Occipital lobe (tissue), 2 donors: ENCODE results near the gene SIPA1L3. TPM values are rescaled to one million over a fixed set of nuclear protein-coding genes. Genes with fewer than 3 reads are reported as not detected.
"Not testable (repeated sequence)": the region's sequence is repeated elsewhere in the genome, so short reads cannot be mapped to it uniquely, and the experiment has no call there.

Experiments
- DNase-seq: peaks from one replicate; lab custom pipeline; 2025; lab: John Stamatoyannopoulos, UW
- total RNA-seq: library from RNA; depleted of rRNA; stranded (reverse); fragments of >200 nt; gene quantifications from one replicate; pipeline ENCODE4 v1.2.3, GENCODE V29; 2014

The SIPA1L3 gene
- total RNA-seq, 1 donor from 2014 or later, result 8.6 TPM

DNA sequence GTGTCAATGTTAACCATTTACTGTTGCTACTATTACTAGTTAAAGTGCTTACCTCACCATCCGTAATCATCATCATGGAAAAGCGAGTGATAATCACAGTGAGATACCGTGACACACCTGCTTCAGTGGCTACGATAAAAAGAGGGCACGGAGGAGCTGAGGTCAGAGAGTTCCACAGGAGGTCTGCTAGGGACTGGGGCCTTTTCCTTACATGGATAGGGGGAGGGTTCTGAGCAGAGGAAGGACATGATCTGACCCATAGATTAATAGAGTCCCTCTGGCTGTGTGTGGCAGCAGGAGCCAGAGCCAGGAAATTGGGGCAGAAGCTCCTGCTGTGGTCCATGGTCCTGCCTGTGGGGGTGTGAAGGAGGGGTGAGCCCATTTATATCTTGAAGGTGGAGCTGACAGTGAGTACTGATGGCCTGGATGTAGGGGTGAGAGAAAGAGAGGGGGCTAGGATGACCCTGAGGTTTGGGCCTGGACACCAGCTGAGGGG, 136.7 kb downstream of the SIPA1L3 start:
- no peak for DNase-seq

DNA sequence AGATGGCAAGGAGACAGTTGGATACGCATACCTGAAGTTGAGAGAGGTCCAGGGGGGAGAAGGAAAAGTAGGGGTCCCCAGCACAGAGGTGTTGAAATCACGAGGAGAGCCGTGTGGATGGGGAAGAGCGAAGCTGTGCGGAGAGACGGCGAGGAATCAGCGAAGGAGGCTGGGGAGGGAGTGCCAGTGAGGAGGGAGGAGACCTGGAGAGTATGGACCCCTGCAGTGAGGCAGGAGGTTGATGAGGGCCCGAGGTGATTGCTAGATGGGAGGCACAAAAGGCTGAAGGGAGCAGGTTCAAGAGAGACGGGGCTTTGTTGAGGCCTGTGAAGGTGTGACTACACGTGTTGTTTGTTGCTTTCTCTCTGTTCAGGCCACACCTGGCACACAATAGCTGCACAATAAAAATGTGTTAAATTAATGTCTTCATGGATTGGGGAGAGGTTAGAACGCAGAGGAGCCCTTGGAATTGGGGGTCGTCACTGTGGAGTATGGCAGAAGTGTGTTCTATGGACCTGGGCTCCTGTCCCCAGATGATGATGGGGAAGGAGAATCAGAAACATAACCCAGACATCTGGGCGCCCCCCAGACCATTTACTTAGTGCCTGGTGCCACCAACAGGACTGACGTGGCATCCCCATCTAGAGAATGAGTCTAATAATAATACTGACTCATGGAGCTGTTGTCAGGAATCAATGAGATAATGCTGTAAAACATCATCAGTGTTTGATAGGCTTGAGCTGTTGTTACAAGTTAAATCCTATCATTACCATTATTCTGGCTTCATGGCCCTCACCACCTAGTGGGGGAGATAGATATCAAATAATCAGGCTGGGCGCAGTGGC, 137.5 kb downstream of the SIPA1L3 start:
- DNase-seq, result no peak

DNA sequence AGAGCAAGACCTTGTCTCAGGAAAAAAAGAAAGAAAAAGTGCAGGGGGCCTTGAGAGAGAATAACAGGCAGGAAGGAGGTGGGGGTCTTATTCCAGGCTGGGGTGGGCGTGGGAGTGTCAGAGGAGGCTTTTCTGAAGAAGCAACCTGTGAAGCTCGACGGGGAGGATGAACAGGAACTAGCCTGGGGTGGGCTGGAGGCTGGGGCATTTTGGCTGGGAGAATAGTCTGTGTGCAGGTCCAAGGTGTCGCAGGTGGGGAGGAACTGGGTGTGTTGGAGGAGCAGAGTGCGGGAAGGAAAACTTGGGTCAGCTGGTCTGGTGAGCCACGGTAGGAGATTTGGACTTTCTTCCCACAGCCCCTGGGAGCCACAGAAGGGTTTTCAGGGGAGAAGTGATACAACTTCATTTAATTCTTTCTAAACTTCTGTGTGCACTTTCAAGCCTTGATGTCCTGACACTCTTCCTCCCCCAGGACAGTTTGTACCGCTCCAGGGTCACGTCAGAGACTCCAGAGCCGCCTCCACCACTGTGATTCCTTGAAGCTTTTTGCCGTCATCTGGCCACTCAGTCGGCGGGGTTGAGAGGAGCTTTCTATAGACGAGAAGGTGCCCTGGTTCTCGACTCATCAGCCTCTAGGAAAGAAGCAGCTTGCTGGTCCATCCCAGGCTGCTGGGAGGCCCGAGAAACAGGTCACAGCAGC, 138.7 kb downstream of the SIPA1L3 start:
- DNase-seq, result no peak

DNA sequence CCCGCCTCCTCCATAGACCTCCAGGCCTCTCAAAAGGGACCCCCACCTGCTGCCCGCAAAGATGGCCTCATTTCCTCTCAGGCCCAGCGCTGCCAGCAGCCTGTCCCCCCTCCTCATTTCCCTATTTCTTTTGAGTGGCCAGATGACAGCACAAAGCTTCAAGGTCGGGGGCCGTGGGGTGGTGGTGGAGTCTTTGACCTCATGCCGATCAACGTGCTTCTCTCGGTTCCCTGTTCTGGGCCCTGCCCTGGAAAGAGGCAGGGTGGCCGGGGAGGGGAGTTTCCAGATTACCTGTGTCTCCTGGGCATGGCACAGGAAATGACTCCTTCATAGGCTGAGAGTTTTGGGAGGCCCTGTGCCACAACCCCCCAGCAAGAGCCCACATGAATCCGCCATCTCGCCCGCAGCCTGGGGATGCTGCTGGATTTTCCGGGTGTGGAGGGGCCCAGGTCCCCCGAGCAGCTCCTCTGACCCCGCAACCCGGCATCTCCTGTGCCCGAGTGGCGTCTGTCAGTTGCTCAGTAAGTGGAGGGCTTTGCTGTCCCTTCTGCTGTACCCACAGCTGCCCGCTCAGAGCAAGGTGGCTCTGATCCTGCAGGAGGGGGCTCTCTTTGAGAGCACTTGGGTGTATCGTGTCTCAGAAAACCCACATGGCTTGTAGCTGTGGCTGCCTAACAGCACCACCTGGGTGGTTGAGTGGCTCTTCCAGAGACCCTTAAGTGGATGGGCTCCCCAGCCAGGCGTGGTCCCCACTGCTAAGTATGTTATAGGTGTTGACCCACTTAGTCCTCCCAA, 139.4 kb downstream of the SIPA1L3 start:
- no peak for DNase-seq

DNA sequence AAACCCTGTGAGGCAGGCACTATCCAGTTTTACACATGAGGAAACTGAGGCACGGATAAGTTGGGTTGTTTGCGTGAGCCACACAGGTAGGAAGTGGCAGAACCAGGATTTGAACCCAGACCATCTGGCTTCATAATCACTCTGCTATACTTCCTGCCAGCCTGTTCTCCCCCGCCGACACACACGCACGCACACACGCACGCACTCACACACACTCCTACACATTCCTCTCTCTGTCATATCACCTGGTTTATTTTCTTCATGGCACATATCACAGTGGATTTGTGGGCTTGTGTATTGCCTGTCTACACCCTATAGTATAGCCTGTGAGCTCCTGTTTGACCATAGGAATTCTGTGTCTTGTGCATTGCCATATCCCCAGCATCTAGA, 140.0 kb downstream of the SIPA1L3 start:
- DNase-seq, result no peak

DNA sequence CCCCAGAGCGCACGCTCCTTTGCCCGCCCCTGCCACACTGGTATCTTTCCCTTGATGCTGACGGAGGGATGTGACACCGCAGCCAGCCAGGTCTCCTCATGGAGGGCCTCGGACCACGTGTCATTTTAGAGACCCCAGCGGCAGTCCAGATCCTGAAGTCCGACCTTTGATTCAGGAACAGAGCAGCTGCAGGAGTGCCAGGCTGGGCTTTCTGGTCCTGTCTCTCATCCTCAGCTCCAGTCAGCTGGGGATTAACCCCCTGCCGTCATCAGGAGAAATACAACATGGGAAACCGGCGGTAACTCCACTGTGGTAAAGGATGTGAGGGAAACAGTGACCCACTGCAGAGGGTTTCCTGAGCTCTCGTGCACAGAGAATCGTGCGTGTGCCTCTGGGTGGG, 140.6 kb downstream of the SIPA1L3 start:
- DNase-seq, result no peak

DNA sequence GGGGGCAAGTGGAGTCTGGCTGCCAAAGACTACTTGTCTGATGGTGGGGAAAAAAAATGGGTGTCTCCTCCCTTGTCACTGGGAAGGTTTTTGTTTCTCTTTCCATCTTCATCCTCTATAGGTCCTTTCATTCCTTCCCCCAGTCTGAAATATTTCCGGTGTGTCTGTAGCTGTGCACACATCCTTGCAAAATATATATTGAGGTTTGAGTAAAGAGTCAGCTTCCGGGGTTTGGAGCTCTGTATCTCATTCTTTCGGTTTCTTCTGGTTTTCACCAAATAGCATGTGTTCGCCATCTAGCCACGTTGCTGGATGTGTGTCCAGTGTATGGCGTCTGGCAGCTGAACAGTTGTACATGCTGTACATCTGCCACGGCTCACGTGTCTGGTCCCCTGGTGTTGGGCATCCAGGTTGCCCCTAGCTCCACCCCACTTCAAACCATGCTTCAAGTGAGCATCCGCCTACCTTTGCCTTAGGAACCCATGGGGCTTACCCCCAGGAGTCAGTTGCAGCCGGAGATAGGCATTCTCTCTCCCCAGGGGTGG, 142.2 kb downstream of the SIPA1L3 start:
- no peak for DNase-seq

DNA sequence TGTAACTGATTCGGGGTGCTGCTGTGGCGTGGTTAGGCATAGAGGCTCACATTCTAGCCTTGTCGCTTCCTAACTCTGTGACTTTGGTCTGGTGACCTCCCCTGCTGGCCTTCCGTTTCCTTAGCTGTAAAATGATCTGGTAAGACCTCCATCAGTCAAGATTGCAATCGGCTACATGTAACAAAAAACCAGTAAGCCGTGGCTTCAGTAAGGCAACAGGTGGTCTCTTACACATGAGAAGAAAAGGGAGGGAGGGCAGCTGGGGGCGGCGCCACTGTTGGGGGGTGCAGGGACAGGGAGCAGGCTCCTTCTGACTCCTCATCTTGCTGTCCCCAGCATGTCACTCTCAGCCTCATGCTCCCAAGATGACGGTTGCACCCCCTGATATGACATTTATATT, 148.0 kb downstream of the SIPA1L3 start:
- no peak for DNase-seq

DNA sequence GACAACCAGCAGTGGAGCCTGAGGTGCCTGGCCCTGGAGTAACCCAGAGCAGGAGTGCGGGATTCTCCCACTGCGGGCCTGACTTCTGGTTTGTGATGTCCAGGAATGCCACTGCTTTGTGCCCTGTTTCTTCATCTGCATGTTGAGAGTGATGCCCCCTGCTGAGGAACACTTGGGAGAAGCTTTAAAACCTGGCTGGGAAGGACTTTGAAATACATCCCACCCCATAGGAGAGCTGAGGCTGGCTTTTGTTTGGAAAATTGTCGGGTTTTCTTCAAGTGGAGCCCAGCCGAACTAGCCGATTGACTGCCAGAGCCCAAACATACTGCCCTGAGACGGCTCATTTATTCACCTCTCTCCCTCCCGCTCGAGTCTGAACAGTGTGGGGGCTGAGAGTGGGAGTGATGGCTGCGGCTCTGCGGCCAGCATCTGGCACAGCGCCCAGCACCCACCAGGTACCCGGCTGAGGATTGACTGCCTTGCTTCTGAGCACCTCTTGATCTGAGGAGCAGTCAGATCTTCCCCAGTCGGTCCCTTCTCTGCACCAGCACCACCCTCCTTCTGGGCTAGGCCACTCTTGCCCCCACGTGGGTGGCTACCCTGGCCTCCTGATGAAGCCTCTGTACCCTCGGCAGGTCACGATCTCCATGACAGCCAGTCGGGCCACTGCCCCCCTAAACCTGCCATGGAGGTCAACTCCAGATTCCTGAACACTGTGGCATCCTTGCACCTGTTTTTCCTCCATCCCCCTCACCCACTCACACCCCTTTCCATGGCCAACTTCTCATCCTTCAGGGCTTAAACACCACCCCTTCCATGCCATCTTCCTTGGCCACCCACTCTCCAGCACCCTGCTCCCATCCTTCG, 148.9 kb downstream of the SIPA1L3 start:
- DNase-seq, result no peak

DNA sequence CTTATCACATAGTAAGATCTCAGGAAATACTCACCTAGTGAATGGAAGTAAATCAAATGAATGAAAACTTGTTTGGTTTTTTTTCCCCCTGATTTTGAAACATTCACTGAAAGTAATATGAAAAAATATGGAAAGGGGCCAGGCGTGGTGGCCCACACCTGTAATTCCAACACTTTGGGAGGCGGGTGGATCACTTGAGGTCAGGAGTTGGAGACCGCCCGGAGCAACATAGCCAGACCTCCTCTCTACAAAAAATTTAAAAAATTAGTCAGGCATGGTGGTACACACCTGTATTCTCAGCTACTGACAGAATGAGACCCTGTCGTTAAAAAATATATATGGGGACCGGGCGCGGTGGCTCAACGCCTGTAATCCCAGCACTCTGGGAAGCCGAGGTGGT, 149.6 kb downstream of the SIPA1L3 start:
- no peak for DNase-seq

DNA sequence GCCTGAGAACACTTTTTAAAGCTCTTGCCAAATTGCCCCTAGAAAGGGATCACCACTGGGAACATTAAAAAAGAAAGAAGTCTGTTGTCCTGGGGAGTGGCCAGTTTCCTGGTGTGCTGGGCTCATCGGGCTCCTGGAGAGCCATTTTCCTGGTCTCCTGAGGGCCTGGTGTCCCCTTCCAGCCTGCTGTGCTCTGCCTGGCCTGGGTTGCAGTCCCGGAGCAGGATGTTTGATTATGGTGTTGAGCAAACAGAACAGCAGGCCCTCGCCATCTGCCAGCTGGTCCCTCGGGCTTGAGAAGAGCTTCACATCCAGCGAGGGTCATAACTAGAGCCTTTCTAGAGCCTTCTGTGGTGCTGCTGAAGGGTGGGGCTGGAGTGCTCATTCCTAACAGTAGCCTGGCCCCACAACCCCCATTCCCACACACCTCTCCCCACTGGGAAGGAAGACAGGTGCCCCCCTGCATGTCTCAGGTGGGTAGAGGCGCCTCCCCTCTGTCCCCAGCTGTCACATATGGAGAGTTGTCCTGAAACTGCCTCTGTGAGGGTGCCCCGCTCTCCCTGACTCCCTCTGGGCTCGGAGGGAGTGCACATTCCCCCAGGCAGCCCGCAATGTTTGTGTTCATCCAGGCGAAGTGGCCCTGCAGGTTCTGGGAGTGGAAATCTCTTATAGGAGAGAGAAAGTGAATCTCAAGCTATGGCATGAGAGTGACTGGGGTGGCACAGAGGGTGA, 151.1 kb downstream of the SIPA1L3 start:
- no peak for DNase-seq

DNA sequence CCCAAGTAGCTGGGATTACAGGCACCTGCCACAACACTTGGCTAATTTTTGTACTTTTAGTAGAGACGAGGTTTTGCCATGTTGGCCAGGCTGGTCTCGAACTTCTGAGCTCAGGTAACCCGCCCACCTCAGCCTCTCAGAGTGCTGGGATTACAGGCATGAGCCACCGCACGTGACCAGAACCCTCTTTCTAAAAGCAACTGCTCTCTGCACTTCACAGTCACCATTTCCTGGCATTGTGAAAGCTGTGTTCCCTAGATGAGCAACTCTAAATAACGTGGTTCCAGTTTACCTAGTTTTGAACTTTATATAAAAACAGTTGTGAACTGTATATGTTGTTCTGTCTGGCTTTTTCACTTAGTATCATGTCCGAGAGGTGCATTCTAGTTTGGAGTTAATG, 152.9 kb downstream of the SIPA1L3 start:
- no peak for DNase-seq

DNA sequence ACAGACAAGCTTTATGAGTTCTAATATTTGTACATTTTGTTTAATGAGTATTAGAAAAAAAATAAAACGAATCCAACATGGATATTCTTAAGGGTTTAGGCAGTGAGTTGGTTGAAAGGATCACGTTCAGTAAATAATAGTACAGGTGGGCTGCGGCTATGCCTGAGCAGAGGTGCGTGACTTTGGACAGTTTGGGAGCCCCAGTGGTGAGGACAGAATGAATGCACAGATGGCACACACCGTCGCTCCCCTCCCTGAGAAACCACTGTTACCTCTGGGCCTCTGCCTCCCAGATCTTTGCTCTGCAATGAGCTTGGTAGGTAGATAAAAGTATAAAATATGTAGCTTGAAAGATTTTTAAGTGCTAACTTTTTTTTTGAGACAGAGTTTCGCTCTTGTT, 153.3 kb downstream of the SIPA1L3 start:
- DNase-seq, result no peak

DNA sequence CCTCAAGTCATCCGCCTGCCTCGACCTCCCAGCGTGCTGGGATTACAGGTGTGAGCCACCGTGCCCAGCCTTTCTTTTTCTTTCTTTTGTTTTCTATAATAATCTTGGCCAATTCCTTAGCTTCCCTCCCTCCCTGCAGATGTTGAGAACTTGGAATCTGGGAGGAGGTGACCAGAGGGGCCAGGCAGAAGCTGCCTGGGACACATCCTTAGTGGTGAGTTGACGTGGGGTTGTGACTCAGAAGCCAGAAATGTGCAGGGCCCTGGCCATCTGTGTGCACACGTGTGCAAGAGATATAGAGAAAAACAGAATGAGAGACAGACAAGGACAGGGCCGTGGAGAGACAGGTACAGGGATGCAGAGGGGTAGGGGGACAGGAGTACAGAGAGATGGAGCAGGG, 154.3 kb downstream of the SIPA1L3 start:
- DNase-seq, result no peak

DNA sequence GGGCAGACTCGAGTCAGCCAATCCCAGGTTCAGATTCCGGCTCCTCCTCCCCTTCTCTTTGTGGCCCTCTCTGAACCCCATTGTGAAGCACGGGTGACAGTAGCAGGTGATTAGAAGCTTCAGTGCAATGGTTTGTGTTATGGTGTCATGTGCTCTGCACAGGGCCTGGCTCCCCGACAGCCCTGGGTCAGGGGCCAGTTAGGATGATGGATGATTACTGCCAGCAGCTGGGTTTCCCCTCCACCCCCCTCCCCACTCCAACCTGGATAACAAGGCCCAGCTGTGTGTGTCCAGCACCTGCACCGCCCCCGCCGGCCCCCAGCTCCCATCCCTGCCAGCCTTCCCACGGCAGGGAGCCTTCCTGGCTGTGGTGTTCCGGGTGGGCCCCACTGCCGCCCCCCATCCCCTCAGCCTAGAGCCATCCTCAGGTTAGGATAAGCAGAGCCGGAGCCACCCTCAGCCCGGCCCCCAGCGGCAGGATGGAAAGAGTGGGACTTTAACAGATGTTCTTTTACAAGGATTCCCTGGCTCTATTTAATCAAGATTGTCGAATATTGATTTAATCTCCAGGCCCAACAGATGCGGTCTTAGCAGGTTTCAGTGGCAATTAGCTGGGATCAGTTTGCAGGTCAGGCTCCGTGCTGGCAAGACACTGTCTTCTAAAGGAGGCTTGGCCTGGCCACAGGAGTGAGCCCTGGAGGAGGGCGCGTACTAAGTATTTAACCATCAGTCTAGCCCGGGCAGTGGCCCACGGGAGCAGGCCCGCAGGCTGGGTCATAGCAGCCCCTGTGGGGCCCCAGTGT, 156.2 kb downstream of the SIPA1L3 start:
- no peak for DNase-seq

DNA sequence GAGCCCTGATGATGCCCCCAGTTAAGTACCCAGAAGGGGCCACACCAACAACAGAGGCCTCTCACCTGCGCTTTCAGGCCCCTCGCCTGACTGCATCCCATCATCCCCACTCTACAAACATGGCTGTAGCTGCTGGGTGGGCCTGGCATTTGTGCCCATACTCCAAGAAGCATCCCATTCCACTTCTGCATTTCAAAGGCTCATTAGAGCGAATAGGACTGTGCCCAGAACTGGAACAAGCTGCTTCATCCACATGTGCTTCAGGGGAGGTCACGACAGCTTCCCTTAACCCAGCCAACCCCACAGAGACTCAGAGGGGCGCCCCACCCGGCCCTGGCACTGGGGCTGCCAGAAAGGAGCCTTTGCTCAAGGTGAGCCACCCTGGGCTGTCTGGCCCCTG, 156.9 kb downstream of the SIPA1L3 start:
- no peak for DNase-seq

DNA sequence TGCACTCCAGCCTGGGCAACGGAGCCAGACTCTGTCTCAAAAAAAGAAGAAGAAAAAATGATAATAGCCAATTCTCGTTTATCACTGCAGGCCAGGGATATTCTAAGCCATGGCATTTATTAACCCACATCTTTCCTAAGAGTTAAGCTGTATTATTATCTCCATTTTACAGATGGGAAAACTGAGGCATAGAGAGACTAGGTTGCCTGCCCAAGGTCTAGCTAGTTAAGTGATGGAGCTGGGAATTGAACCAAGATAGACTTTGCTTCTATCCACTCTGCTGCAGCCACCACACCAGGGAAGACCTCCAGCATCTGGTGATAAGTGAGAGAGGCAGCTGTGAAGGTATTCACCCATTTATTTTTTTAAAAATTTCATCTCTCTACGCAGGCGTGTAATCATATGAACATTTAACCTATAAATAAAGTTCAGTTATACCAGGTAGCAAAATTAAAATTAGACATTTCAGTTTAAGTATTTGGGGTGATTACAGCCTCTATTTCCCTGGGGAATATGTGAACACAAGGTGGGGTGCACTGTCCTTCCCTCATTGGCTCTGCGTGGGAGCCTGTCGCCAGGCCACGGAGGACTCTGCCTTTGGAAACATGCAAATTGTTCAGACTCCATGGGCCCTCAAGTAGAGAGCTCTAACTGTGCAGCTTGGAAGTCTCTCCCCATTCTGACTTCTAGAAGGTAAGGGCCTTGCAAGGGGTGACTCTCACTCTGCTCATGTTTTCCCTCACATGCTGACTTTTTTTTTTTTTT, 157.8 kb downstream of the SIPA1L3 start:
- DNase-seq, result no peak

DNA sequence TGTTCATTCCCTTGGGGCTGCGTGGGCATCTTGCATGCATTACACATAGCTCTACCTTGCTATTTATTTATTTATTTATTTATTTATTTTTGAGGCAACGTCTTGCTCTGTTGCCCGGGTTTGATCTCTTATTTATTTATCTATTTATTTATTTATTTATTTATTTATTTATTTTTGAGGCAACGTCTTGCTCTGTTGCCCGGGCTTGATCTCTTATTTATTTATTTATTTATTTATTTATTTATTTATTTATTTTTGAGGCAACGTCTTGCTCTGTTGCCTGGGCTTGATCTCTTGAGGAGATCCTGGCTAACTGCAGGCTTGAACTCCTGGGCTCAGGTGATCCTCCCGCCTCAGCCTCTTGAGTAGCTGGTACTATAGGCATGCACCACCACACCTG, 158.8 kb downstream of the SIPA1L3 start:
- not testable (repeated sequence) for DNase-seq
